GM12892 (cell line): Measurements from ENCODE around the gene PTBP2.
"Not testable (repeated sequence)": the region's sequence is repeated elsewhere in the genome, so short reads cannot be mapped to it uniquely, and the experiment has no call there.

Source experiments
- DNase-seq: peaks from one replicate; pipeline ENCODE4 v3.0.0; 2011; ENCODE audit not compliant: insufficient read length
- FAIRE-seq: peaks from 2 replicates; lab custom pipeline; 2011; peaks lifted over from hg19 to GRCh38; lab: Jason Lieb, UNC
- POLR2A ChIP-seq: IDR thresholded peaks from 2 replicates; pipeline ENCODE4 v1.6.1; 2011; ENCODE audit warnings: low read depth, low read length, control low read depth
- POLR2AphosphoS5 ChIP-seq: IDR thresholded peaks from 2 replicates; pipeline ENCODE4 v1.6.1; 2011; ENCODE audit warnings: low read depth, low read length, control low read depth
- TAF1 ChIP-seq: IDR thresholded peaks from 2 replicates; pipeline ENCODE4 v1.6.1; 2011; ENCODE audit warnings: low read depth, mild to moderate bottlenecking, control low read depth, low read length, borderline replicate concordance

PTBP2 gene

GRCh38 chr1:96782206-96782605 lies 60.6 kb downstream of the PTBP2 start:
- TF ChIP-seq POLR2A (no peak), POLR2AphosphoS5 (no peak), TAF1 (no peak)

GRCh38 chr1:96782856-96783255 lies 61.3 kb downstream of the PTBP2 start:
- no peak for FAIRE-seq
- no peak for DNase-seq
- TF ChIP-seq POLR2A (no peak), TAF1 (no peak), POLR2AphosphoS5 (no peak)

More at GRCh38 chr1:96782206-96782605, 60.6 kb downstream of the PTBP2 start:
- FAIRE-seq (no peak), DNase-seq (no peak)

GRCh38 chr1:96790599-96790998 lies 69.0 kb downstream of the PTBP2 start:
- DNase-seq, result no peak
- FAIRE-seq, result no peak
- TF ChIP-seq POLR2AphosphoS5 (no peak), TAF1 (no peak)

DNA sequence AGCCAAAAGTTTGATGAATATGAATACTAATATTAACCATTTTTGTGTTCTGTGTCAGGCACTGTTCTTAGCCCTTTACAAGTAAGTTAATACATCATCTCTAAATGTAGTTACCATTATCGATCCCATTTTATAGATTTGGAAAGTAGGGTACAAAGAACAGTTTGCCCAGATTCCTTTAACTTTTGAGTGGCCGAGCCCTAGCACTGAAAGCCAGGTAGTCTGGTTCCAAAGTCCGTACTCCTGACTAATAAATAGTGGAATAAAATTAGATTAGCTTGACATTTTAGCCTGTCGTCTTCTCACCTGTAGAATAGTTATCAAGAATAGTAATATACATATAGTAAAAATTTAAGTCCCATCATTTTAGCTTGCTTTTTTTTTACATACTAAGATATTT lies 70.6 kb downstream of the PTBP2 start:
- TF ChIP-seq POLR2A, result no peak
- DNase-seq (no peak), FAIRE-seq (no peak)

GRCh38 chr1:96801696-96802095 lies 80.1 kb downstream of the PTBP2 start:
- FAIRE-seq, DNase-seq: not testable (repeated sequence)

DNA sequence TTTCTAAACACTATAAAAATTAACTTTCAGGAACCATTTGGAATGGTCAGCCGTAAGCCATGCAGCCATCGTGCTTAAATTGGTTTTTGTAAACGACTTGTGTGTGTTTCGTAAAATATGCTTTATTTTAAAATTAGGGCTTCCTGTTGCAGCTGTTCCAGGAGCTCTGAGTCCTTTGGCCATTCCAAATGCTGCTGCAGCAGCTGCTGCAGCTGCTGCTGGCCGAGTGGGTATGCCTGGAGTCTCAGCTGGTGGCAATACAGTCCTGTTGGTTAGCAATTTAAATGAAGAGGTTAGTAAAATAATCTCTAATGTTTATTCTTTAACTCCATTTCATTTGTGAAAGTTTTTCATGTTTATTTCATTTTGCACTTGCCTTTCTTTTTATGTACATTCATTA lies 83.1 kb downstream of the PTBP2 start:
- TF ChIP-seq POLR2A (no peak), POLR2AphosphoS5 (no peak), TAF1 (no peak)

GRCh38 chr1:96808191-96808590 lies 86.6 kb downstream of the PTBP2 start:
- FAIRE-seq (no peak), DNase-seq (no peak)
- TF ChIP-seq TAF1 (no peak), POLR2AphosphoS5 (no peak), POLR2A (no peak)

More for the DNA sequence above, 83.1 kb downstream of the PTBP2 start:
- FAIRE-seq (no peak), DNase-seq (no peak)

- FAIRE-seq (no peak), DNase-seq (no peak)
- TF ChIP-seq POLR2A (no peak), TAF1 (no peak), POLR2AphosphoS5 (no peak)
Measured at GRCh38 chr1:96815914-96816313, 94.3 kb downstream of the PTBP2 start.

DNA sequence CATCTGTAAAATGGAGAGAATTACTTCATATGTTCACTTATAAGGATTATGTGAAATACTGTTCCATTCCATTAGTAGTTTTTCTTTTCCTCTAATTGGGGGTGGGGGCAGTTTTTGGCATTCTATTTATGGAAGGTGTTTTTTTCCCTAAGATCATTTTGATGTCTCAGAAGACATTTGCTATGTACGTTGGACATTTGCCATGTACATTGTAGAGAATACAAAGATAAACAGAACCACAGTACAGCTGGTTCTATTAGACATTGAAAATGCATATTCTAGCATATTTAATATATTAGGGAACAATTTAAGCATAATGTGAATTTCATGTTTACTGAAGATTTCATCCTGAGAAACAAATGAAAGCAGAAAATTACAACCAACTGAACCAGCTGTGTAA lies 98.5 kb downstream of the PTBP2 start:
- TF ChIP-seq POLR2A (no peak), TAF1 (no peak), POLR2AphosphoS5 (no peak)
- no peak for FAIRE-seq
- DNase-seq, result no peak

GRCh38 chr1:96820671-96821070 lies 99.1 kb downstream of the PTBP2 start:
- no peak for TF ChIP-seq POLR2AphosphoS5
- no peak for TF ChIP-seq POLR2A
- TF ChIP-seq TAF1, result no peak
- no peak for FAIRE-seq
- no peak for DNase-seq

- no peak for TF ChIP-seq POLR2AphosphoS5
- TF ChIP-seq POLR2A, result no peak
- TF ChIP-seq TAF1, result no peak
- no peak for DNase-seq
- FAIRE-seq, result no peak
Measured at GRCh38 chr1:96825231-96825630, 103.6 kb downstream of the PTBP2 start.

DNA sequence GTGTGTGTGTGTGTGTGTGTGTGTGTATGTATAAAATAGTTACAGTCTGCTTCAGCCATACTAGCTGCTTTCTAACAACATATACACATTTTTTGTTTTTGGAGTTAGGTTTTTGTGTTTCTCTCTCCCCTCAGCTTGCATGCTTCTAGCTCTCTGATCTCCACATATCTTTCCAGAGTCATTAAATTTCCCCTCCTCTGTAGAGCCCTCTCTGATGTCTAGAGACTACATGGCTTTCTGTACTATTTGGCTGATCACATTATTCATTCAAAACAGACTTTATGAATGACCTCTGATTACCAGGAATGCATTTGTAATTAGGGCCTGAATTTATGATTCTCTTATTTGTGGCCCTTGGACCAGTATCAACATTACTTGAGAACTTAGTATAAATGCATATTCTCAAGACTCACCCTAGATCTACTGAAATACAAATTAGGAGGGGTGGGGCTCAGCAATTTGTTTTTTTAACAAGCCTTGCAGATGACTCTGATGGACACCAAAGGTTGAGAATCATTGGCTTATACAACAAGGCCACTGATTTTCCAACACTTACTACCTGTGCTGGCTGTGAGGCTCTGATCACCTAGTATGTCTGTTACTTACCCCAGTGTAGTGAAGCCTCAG lies 104.5 kb downstream of the PTBP2 start:
- no peak for FAIRE-seq
- no peak for TF ChIP-seq POLR2A
- no peak for TF ChIP-seq TAF1
- no peak for TF ChIP-seq POLR2AphosphoS5
- no peak for DNase-seq

- no peak for TF ChIP-seq POLR2AphosphoS5
- TF ChIP-seq POLR2A, result no peak
- TF ChIP-seq TAF1, result no peak
- no peak for FAIRE-seq
- DNase-seq, result no peak
Measured at GRCh38 chr1:96833376-96833775, 111.8 kb downstream of the PTBP2 start.
